NCI-H526 (cell line): ENCODE measurements around the gene TLR10.
"Not testable (repeated sequence)": the region's sequence is repeated elsewhere in the genome, so short reads cannot be mapped to it uniquely, and the experiment has no call there.

Experiments used
- DNase-seq, 2 experiments: peaks; one replicate each; lab custom pipeline; 2025; lab: John Stamatoyannopoulos, UW

The TLR10 gene

GRCh38 chr4:38802561-38803355 is 20.0 kb upstream of the TLR10 start:
- DNase-seq: no peak

GRCh38 chr4:38800961-38801450 is 18.2 kb upstream of the TLR10 start:
- no peak for DNase-seq

DNA sequence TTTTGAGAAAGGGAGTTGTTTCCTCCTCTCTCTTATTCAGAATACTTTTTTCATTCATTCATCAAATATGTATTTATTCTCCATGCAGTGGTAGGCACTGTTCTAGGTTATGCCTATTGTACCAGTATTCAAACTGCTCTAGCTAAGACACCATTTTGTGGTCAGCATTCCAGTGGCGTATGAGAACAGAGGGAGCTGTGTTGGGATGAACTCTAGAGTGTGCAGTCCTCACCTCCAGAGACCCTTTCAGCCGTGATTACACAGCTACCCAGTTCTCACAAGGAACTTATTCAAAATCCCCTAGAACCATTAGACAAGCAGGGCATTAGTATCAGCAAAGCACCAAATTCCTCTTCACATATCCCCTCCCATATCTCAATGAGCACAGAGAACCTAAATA is 17.6 kb upstream of the TLR10 start:
- DNase-seq: no peak

DNA sequence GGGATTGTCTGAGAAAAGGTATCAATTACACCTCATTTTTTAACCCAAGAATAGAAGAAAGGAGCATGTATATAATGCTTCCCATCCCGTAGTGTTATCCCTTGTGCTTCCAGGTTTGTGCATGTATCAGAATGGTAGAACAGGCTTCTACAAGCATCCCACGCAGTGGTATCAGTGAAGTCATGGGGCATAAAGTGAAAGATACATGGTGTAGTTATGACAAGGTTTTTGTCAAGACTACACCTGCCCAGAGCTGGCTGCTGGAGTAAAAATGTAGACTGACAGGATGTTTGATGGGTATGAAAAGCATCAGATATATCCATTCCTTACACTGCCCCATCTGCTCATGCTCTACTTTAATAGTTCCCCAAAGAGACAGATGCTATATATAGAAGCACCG is 12.3 kb upstream of the TLR10 start:
- no peak for DNase-seq

- no peak for DNase-seq
These were observed 11.3 kb upstream of the TLR10 start for GRCh38 chr4:38794051-38794450.

DNA sequence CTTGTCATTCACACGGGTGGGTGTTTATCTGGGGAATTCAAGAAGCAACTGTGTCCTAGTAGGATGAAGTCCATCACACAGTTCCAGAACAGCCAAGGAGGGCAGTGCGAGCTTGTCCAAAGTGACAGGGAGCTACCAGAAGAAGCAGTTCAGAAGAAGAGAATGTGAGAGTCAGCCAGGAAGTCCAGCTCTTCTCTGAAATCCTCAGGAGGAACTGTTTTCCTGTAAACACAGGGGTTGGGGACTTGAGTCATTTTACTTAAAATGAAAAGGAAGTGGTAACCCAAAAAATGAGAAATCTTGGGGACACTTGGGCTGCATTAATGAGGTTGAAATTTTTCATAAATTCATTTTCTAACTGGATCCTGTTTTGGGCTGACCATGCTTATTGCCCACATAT is 8.2 kb upstream of the TLR10 start:
- DNase-seq: no peak

DNA sequence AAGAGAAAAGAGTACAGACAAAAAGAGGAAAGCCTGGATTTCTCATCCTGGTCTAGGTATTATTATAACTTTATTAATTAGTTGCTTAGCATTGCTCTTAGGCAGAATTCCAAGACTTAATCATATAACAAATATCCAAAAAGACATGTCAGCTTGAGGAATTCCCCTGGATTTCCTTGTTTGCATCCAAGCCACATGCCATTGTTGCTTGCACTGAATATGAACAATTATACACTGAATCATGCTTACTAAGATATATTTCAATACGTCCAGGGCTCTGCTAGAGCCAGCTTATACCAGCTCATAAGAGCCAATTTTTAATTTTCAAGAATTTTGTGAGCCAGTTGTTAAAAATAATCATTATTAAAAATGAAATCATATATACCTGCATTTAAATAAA is 5.5 kb upstream of the TLR10 start:
- no peak for DNase-seq

- no peak for DNase-seq
These were observed 4.9 kb upstream of the TLR10 start for GRCh38 chr4:38787693-38788092.

DNA sequence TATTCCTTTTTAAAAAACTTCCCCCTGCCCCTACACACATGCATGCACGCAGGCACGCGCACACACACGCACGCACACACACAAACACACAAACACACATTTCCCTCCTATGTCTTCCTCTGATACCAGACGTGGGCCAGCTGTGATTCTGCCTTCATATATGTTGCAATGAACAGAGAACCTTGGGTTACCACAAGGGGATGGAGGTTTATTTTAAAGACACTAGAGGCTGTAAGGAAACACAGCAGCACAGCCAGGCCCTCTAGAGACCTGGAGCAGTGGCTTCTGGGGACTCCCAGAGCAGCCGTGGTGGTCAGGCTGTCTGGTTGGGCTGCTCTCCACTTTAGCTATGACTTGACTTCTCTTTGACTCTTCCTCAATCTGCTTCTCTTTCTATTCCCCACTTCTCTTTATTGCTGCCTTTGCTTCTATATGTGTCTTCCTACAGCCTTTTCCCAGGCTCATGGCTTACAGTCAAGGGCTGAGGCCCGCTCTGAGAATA is 3.2 kb upstream of the TLR10 start:
- DNase-seq: no peak

DNA sequence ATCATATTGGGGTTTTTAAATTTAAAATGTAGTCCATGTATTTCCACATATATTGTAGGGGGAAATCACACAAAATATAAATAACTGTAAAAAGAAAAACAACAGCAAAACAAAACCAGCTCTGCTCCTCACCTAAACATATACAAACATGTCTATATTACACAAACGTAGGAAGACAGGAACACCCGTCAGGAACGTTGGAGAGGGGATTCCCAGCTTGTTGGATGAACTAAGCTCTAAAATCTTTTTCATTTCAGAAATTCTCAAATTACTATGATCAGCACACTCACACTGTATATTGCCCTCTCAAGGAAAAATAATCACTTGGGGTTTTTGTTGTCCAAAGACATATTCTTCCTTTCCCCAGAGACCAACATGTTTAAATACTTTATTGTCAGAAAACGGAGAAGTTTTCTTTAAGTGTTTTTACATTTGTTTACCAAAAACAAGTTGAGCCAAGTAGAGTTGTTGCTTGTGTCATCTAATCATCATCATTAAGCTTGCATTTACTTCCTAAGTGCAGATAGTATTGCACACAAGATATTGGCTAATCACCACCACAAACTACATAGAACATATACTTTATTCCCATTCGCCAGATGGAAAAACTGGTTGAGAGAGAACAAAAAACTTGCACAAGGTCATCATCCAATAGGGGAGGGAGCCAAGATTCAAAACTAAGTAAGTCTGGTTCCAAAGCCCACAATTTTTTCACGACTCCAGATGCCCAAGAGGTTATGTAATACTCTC is 2.4 kb upstream of the TLR10 start:
- no peak for DNase-seq

DNA sequence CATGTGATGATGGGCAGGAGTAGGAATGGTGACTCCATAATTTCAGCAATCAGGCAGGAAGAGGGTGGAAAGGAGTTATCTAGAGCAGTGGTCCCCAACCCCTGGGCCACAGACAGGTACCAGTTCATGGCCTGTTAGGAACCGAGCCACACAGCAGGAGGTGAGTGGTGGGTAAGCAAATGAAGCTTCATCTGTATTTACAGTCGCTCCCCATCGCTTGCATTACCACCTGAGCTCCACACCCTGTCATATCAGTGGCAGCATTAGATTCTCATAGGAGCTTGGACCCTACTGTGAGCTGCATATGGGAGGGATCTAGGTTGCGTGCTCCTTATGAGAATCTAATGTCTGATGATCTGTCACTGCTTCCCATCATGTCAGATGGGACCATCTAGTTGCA is 1.4 kb upstream of the TLR10 start:
- no peak for DNase-seq

- DNase-seq: no peak
These were observed 295 bp upstream of the TLR10 start for GRCh38 chr4:38783109-38783460.

DNA sequence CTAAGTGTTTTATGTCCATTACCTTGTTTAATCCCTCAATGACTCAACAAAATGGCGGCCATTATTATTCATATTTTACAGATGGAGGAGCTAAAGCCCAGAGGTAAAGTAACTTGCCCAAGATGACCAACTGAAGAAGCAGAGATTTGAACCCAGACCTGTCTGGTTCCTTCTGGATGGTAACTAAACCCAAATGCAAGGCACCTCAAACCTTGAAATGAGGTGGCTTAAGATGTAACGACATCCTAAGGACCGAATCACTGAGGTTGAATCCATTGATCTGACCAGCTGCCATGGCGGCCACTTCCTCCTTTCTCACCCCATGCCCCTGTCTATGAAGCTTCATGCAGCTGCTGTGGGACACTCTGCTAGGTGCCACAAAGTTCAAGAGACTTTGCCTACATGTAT is 932 bp downstream of the TLR10 start:
- DNase-seq: no peak

- no peak for DNase-seq
These were observed 1.8 kb downstream of the TLR10 start for GRCh38 chr4:38780833-38781484.

GRCh38 chr4:38779790-38780189 is 3.0 kb downstream of the TLR10 start:
- DNase-seq: no peak

- DNase-seq: not testable (repeated sequence)
These were observed 4.9 kb downstream of the TLR10 start for GRCh38 chr4:38777925-38778324.

DNA sequence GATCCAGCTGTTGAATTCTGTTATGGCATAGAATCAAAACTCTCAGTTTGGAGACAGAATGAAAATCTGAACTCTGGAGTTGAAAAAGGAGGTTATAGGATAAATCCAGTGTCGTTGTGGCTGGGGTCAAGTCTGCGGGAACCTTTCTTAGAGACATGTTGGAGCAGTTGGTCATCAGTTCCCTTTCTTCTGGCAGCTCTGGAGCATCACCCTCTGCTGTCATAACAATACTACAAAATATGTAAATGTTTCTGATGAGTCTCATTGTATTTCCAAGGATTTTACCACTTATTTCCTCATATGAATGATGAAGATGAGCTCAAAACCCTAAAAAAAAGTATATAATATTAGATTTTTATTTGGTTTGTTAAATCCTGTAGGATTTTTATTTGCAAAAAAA is 7.5 kb downstream of the TLR10 start:
- no peak for DNase-seq

- DNase-seq: peak in 1 of 2 experiments; percentile 37
These were observed 8.4 kb downstream of the TLR10 start for GRCh38 chr4:38774181-38774955.

- not testable (repeated sequence) for DNase-seq
These were observed 12.5 kb downstream of the TLR10 start for GRCh38 chr4:38770281-38770680.

GRCh38 chr4:38769857-38770256 is 12.9 kb downstream of the TLR10 start:
- no peak for DNase-seq

DNA sequence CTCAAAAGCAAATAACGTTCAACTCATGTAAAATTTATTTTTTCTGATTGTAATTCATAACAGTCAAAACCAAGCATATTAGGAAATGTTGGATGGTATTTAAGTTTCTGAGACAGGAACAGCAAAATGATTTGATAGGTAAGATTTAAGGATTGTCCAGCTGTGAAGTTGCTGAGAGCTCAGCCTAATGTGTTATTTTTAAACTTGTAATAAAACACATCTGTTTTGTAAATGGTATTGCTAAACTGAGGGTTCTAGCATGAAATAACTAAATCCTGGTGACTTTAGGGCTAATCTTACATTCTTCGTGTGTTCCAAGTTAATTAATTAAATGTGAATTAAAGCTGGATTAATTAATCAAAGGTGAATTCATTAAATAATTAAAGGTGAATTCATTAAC is 13.3 kb downstream of the TLR10 start:
- no peak for DNase-seq

- no peak for DNase-seq
These were observed 13.8 kb downstream of the TLR10 start for GRCh38 chr4:38768968-38769394.
